ENCODE results near the gene UBASH3B.

Gene UBASH3B

GRCh38 chr11:122778148-122778547 is 122.6 kb downstream of the UBASH3B start:
- no peaks in the 10 kb centered on the region for H3K27me3 ChIP-seq (ENCODE audit: control insufficient read depth in 2 of 2, insufficient read depth in 2 of 2, low read length in 2 of 2)
- H3K9me3 ChIP-seq (ENCODE audit: control insufficient read depth in 2 of 2, low read length in 2 of 2) = no peaks in the 10 kb centered on the region
- no peak overlapping the region for H3K9ac ChIP-seq (ENCODE audit: low read depth in 1 of 2, low read length in 2 of 2)
- H3K4me3 ChIP-seq (ENCODE audit: low read length in 2 of 2) = no peak overlapping the region
- H3K36me3 ChIP-seq (ENCODE audit: control insufficient read depth in 2 of 2, insufficient read depth in 2 of 2, low read length in 2 of 2) = peaks cover 0 to 1% of the 10 kb centered on the region in 2 donors
- no peak overlapping the region for H3K27ac ChIP-seq (ENCODE audit: low read depth in 2 of 2, low read length in 2 of 2)
- no peaks in the 10 kb centered on the region for H3K4me1 ChIP-seq (ENCODE audit: control insufficient read depth in 2 of 2, insufficient read depth in 2 of 2, low read length in 2 of 2)

DNA sequence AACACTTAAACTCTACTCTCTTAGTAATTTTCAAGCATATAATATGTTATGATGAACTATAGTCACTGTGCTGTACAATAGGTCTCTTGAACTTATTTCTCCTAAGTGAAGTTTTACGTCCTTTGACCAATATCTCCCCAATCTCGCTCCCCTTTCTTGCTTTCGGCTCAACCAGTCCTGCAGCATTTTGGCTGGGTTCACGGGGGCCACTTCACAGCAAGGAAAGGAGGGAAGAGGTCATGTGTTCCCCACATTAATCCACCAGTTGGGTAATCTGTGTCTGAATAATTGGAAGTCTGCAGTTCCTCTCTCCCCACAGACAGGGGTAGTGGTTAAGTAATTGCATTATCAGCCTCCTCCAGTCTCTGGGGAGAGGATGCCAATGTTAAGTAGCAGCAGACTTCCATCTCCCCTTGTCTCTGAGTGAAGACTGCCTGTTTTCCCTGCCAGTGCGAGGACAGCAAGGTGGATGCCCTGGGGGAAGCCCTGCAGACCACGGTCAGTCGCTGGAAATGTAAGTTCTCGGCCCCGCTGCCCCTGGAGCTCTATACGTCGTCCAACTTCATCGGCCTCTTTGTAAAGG is 123.6 kb downstream of the UBASH3B start:
- no peak overlapping the region for H3K4me3 ChIP-seq (ENCODE audit: low read length in 2 of 2)
- H3K9me3 ChIP-seq (ENCODE audit: control insufficient read depth in 2 of 2, low read length in 2 of 2) = no peaks in the 10 kb centered on the region
- H3K27me3 ChIP-seq (ENCODE audit: control insufficient read depth in 2 of 2, insufficient read depth in 2 of 2, low read length in 2 of 2) = no peaks in the 10 kb centered on the region
- no peaks in the 10 kb centered on the region for H3K4me1 ChIP-seq (ENCODE audit: control insufficient read depth in 2 of 2, insufficient read depth in 2 of 2, low read length in 2 of 2)
- no peak overlapping the region for H3K27ac ChIP-seq (ENCODE audit: low read depth in 2 of 2, low read length in 2 of 2)
- peaks cover 0 to 2% of the 10 kb centered on the region in 2 donors for H3K36me3 ChIP-seq (ENCODE audit: control insufficient read depth in 2 of 2, insufficient read depth in 2 of 2, low read length in 2 of 2)
- H3K9ac ChIP-seq (ENCODE audit: low read depth in 1 of 2, low read length in 2 of 2) = no peak overlapping the region

DNA sequence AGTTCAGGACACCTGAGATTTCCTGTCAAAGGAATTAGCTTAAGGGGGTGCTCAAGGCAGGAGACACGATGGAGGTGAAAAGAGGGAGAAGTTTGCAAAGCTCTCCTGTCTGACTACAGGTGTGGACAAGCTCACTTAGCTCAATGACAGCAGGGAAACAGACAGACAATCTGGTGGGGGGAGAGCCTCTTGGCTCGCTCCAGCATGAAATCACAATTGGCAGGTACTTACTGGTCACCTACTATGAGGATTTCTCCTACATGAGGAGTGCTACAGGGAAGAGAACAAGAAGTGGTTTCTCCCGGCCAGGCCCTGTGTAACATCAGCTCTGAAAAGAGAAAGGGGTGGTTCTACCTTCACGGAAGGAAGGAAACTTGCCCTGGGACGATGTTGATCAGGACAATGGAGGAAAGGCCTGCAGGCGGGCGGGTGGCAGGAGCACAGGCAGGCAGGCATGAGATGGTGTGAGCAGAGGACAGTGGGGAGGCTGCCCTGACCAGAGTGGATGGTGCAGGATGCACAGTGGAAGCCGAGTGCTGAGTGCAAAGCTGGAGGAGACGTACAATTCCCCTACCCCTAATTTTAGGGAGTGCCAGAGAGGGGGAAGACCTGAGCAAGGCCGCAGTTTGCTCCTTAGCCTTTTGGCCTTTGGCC is 124.9 kb downstream of the UBASH3B start:
- H3K27me3 ChIP-seq (ENCODE audit: control insufficient read depth in 2 of 2, insufficient read depth in 2 of 2, low read length in 2 of 2) = no peaks in the 10 kb centered on the region
- H3K4me1 ChIP-seq (ENCODE audit: control insufficient read depth in 2 of 2, insufficient read depth in 2 of 2, low read length in 2 of 2) = no peaks in the 10 kb centered on the region
- no peaks in the 10 kb centered on the region for H3K9me3 ChIP-seq (ENCODE audit: control insufficient read depth in 2 of 2, low read length in 2 of 2)
- no peak overlapping the region for H3K27ac ChIP-seq (ENCODE audit: low read depth in 2 of 2, low read length in 2 of 2)
- H3K4me3 ChIP-seq (ENCODE audit: low read length in 2 of 2) = no peak overlapping the region
- H3K9ac ChIP-seq (ENCODE audit: low read depth in 1 of 2, low read length in 2 of 2) = no peak overlapping the region
- peaks cover 0 to 2% of the 10 kb centered on the region in 2 donors for H3K36me3 ChIP-seq (ENCODE audit: control insufficient read depth in 2 of 2, insufficient read depth in 2 of 2, low read length in 2 of 2)

- no peak overlapping the region for H3K27ac ChIP-seq (ENCODE audit: low read depth in 2 of 2, low read length in 2 of 2)
- no peaks in the 10 kb centered on the region for H3K4me1 ChIP-seq (ENCODE audit: control insufficient read depth in 2 of 2, insufficient read depth in 2 of 2, low read length in 2 of 2)
- H3K9me3 ChIP-seq (ENCODE audit: control insufficient read depth in 2 of 2, low read length in 2 of 2) = no peaks in the 10 kb centered on the region
- peaks cover 0 to 2% of the 10 kb centered on the region in 2 donors for H3K36me3 ChIP-seq (ENCODE audit: control insufficient read depth in 2 of 2, insufficient read depth in 2 of 2, low read length in 2 of 2)
- H3K4me3 ChIP-seq (ENCODE audit: low read length in 2 of 2) = no peak overlapping the region
- H3K27me3 ChIP-seq (ENCODE audit: control insufficient read depth in 2 of 2, insufficient read depth in 2 of 2, low read length in 2 of 2) = no peaks in the 10 kb centered on the region
- peak overlapping the region in 1 of 2 donors; percentile 2 for H3K9ac ChIP-seq (ENCODE audit: low read depth in 1 of 2, low read length in 2 of 2)
These were observed 126.1 kb downstream of the UBASH3B start for GRCh38 chr11:122781378-122782195.

- H3K27ac ChIP-seq (ENCODE audit: low read depth in 2 of 2, low read length in 2 of 2) = no peak overlapping the region
- no peaks in the 10 kb centered on the region for H3K9me3 ChIP-seq (ENCODE audit: control insufficient read depth in 2 of 2, low read length in 2 of 2)
- H3K27me3 ChIP-seq (ENCODE audit: control insufficient read depth in 2 of 2, insufficient read depth in 2 of 2, low read length in 2 of 2) = no peaks in the 10 kb centered on the region
- H3K36me3 ChIP-seq (ENCODE audit: control insufficient read depth in 2 of 2, insufficient read depth in 2 of 2, low read length in 2 of 2) = peaks cover 0 to 2% of the 10 kb centered on the region in 2 donors
- no peaks in the 10 kb centered on the region for H3K4me1 ChIP-seq (ENCODE audit: control insufficient read depth in 2 of 2, insufficient read depth in 2 of 2, low read length in 2 of 2)
- H3K9ac ChIP-seq (ENCODE audit: low read depth in 1 of 2, low read length in 2 of 2) = no peak overlapping the region
- no peak overlapping the region for H3K4me3 ChIP-seq (ENCODE audit: low read length in 2 of 2)
These were observed 126.7 kb downstream of the UBASH3B start for GRCh38 chr11:122782222-122782621.

GRCh38 chr11:122784325-122784955 is 128.9 kb downstream of the UBASH3B start:
- no peak overlapping the region for H3K27ac ChIP-seq (ENCODE audit: low read depth in 2 of 2, low read length in 2 of 2)
- H3K9ac ChIP-seq (ENCODE audit: low read depth in 1 of 2, low read length in 2 of 2) = no peak overlapping the region
- peaks cover 0 to 4% of the 10 kb centered on the region in 2 donors for H3K36me3 ChIP-seq (ENCODE audit: control insufficient read depth in 2 of 2, insufficient read depth in 2 of 2, low read length in 2 of 2)
- no peaks in the 10 kb centered on the region for H3K27me3 ChIP-seq (ENCODE audit: control insufficient read depth in 2 of 2, insufficient read depth in 2 of 2, low read length in 2 of 2)
- no peaks in the 10 kb centered on the region for H3K4me1 ChIP-seq (ENCODE audit: control insufficient read depth in 2 of 2, insufficient read depth in 2 of 2, low read length in 2 of 2)
- no peak overlapping the region for H3K4me3 ChIP-seq (ENCODE audit: low read length in 2 of 2)
- H3K9me3 ChIP-seq (ENCODE audit: control insufficient read depth in 2 of 2, low read length in 2 of 2) = no peaks in the 10 kb centered on the region

DNA sequence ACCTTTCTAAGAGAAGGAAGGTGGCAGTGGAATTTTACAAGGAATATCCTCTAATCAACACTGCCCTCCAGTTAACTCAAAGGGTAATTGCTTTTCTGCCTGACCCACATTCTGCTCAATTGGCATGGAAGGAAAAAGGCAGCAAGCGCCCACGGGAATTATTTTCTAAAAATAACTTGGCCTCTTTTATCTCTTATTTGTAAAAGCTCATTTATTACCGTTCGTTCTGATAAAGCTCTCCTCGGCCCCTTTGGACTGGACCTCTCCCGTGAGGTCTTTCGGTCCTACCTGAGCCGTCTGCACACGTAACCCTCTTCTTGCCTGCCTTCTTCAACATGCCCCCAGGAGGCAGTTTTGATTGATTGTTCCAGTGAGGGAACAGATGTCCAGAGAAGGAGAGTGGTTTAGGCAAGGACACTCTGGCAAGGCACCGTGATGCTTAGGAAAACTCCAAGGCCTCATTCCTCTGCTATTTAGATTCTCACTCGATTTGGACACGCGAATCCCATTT is 129.6 kb downstream of the UBASH3B start:
- Histone ChIP-seq H3K9ac (ENCODE audit: low read depth in 1 of 2, low read length in 2 of 2) (no peak overlapping the region), H3K4me1 (ENCODE audit: control insufficient read depth in 2 of 2, insufficient read depth in 2 of 2, low read length in 2 of 2) (no peaks in the 10 kb centered on the region), H3K27ac (ENCODE audit: low read depth in 2 of 2, low read length in 2 of 2) (no peak overlapping the region), H3K27me3 (ENCODE audit: control insufficient read depth in 2 of 2, insufficient read depth in 2 of 2, low read length in 2 of 2) (no peaks in the 10 kb centered on the region), H3K4me3 (ENCODE audit: low read length in 2 of 2) (no peak overlapping the region), H3K36me3 (ENCODE audit: control insufficient read depth in 2 of 2, insufficient read depth in 2 of 2, low read length in 2 of 2) (peaks cover 0 to 7% of the 10 kb centered on the region in 2 donors), H3K9me3 (ENCODE audit: control insufficient read depth in 2 of 2, low read length in 2 of 2) (no peaks in the 10 kb centered on the region)

DNA sequence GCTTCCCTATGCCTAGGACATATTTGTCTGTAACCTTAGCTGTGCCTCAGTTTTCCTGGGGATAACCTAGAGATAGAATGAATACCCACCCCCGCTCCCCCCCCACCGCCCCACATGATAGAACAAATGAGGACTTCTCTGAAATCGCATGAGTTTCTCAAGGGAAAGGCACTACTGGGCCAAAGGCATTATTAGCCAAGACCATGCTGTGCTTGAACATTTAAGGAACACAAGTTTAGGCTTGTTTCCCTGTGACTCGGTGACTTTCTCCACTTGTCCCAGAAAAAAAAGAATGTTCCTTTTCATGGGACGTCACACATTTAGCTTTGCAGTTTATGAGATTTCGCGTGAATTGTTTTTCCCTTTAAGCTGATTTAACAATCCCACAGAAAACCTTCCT is 131.4 kb downstream of the UBASH3B start:
- no peaks in the 10 kb centered on the region for H3K9me3 ChIP-seq (ENCODE audit: control insufficient read depth in 2 of 2, low read length in 2 of 2)
- no peaks in the 10 kb centered on the region for H3K4me1 ChIP-seq (ENCODE audit: control insufficient read depth in 2 of 2, insufficient read depth in 2 of 2, low read length in 2 of 2)
- H3K27ac ChIP-seq (ENCODE audit: low read depth in 2 of 2, low read length in 2 of 2) = no peak overlapping the region
- H3K27me3 ChIP-seq (ENCODE audit: control insufficient read depth in 2 of 2, insufficient read depth in 2 of 2, low read length in 2 of 2) = no peaks in the 10 kb centered on the region
- H3K9ac ChIP-seq (ENCODE audit: low read depth in 1 of 2, low read length in 2 of 2) = no peak overlapping the region
- H3K4me3 ChIP-seq (ENCODE audit: low read length in 2 of 2) = no peak overlapping the region
- peaks cover 0 to 7% of the 10 kb centered on the region in 2 donors for H3K36me3 ChIP-seq (ENCODE audit: control insufficient read depth in 2 of 2, insufficient read depth in 2 of 2, low read length in 2 of 2)

DNA sequence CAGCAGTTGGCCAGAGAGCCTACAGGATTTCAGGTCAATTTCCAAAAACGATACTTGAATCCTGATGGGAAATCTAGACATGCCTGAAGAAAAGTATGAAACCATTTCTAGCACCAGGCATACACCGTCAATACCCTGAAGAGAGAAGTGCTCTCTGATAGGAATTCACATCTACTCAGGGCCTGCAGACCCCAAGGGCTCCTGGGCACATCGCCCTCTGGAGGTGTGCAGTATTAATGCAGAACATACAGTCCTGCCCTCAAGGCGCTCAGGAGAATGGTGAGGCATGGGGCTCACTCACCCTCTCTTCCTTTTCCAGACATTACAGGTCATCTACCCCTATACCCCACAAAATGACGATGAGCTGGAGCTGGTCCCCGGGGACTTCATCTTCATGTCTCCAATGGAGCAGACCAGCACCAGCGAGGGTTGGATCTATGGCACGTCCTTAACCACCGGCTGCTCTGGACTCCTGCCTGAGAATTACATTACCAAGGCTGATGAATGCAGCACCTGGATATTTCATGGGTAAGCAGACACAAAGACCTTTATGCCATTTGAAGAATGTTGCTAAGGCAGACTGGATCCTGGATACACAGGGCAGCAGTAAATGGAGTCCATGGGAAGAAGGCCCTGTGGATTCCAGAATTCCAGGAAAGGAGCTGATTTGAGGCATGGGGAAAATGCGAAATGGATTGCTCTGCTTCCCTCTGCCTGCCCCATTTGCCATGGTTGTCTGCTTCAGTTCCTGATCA is 133.4 kb downstream of the UBASH3B start:
- no peak overlapping the region for H3K27ac ChIP-seq (ENCODE audit: low read depth in 2 of 2, low read length in 2 of 2)
- H3K27me3 ChIP-seq (ENCODE audit: control insufficient read depth in 2 of 2, insufficient read depth in 2 of 2, low read length in 2 of 2) = no peaks in the 10 kb centered on the region
- no peaks in the 10 kb centered on the region for H3K4me1 ChIP-seq (ENCODE audit: control insufficient read depth in 2 of 2, insufficient read depth in 2 of 2, low read length in 2 of 2)
- no peak overlapping the region for H3K4me3 ChIP-seq (ENCODE audit: low read length in 2 of 2)
- H3K36me3 ChIP-seq (ENCODE audit: control insufficient read depth in 2 of 2, insufficient read depth in 2 of 2, low read length in 2 of 2) = peaks cover 0 to 4% of the 10 kb centered on the region in 2 donors
- no peaks in the 10 kb centered on the region for H3K9me3 ChIP-seq (ENCODE audit: control insufficient read depth in 2 of 2, low read length in 2 of 2)
- no peak overlapping the region for H3K9ac ChIP-seq (ENCODE audit: low read depth in 1 of 2, low read length in 2 of 2)

All from mucosa of rectum (tissue), 2 donors.